GM23338 (cell line): Measurements from ENCODE around the gene BCAS3. TPM values are rescaled to one million over a fixed set of nuclear protein-coding genes. Genes with fewer than 3 reads are reported as not detected.

Source experiments
- ATAC-seq: fragments of 200-7000 bp; cut with Tn5 transposase; 3 replicates; pipeline ENCODE4 v1.9.1; 2020
- DNase-seq: peaks from one replicate; pipeline ENCODE4 v3.0.0-alpha.2; 2015; ENCODE audit warnings: low spot score
- H2AFZ ChIP-seq: fragments of 200-600 bp; sonication (generic); 2 replicates; pipeline ENCODE4 v1.8.0; 2016; ENCODE audit warnings: antibody characterized with exemption, mild to moderate bottlenecking, moderate library complexity
- H3F3A ChIP-seq: fragments of 200-600 bp; sonication (generic); replicated peaks from 2 replicates; pipeline ENCODE4 v1.8.0; 2017; ENCODE audit warnings: antibody characterized with exemption, mixed run types, low read depth
- H3K27ac ChIP-seq: fragments of 200-600 bp; sonication (generic); 2 replicates; pipeline ENCODE4 v1.6.1; 2016; ENCODE audit warnings: low read depth
- H3K27me3 ChIP-seq: fragments of 200-600 bp; sonication (generic); 2 replicates; pipeline ENCODE4 v1.8.0; 2016; ENCODE audit warnings: mild to moderate bottlenecking, mixed run types, moderate library complexity; ENCODE audit not compliant: insufficient read depth
- H3K36me3 ChIP-seq: fragments of 200-600 bp; sonication (generic); 2 replicates; pipeline ENCODE4 v1.8.0; 2016; ENCODE audit warnings: mild to moderate bottlenecking; ENCODE audit not compliant: insufficient read depth
- H3K4me1 ChIP-seq: fragments of 200-600 bp; sonication (generic); 2 replicates; pipeline ENCODE4 v1.8.0; 2016; ENCODE audit warnings: mild to moderate bottlenecking, moderate library complexity; ENCODE audit not compliant: insufficient read depth
- H3K4me2 ChIP-seq: fragments of 200-600 bp; sonication (generic); 2 replicates; pipeline ENCODE4 v1.7.1; 2017; ENCODE audit warnings: mixed run types
- H3K4me3 ChIP-seq: fragments of 200-600 bp; sonication (generic); 2 replicates; pipeline ENCODE4 v1.6.1; 2016; ENCODE audit warnings: mixed run types
- H3K79me2 ChIP-seq: fragments of 200-600 bp; sonication (generic); replicated peaks from 2 replicates; pipeline ENCODE4 v1.8.0; 2017; ENCODE audit warnings: mild to moderate bottlenecking; ENCODE audit not compliant: insufficient read depth
- H3K9me2 ChIP-seq: fragments of 200-600 bp; sonication (generic); 2 replicates; pipeline ENCODE4 v1.8.0; 2017; ENCODE audit not compliant: insufficient read depth
- H4K20me1 ChIP-seq: fragments of 200-600 bp; sonication (generic); replicated peaks from 2 replicates; pipeline ENCODE4 v1.8.0; 2017; ENCODE audit warnings: mild to moderate bottlenecking; ENCODE audit not compliant: insufficient read depth
- H3K27ac Mint-ChIP-seq: 2 replicates; pipeline ENCODE4 v1.8.0; 2020; ENCODE audit warnings: inconsistent platforms, mild to moderate bottlenecking, moderate library complexity, mixed read lengths
- H3K27me3 Mint-ChIP-seq: 3 replicates; pipeline ENCODE4 v1.8.0; 2022; ENCODE audit warnings: low read depth, mild to moderate bottlenecking, moderate library complexity, mixed read lengths, inconsistent platforms; ENCODE audit not compliant: insufficient read depth, poor library complexity
- H3K36me3 Mint-ChIP-seq: 3 replicates; pipeline ENCODE4 v1.8.0; 2021; ENCODE audit warnings: low read depth, mild to moderate bottlenecking, inconsistent platforms, moderate library complexity, mixed read lengths
- H3K4me1 Mint-ChIP-seq: 3 replicates; pipeline ENCODE4 v1.8.0; 2020; ENCODE audit warnings: mild to moderate bottlenecking, inconsistent platforms, mixed read lengths
- H3K4me3 Mint-ChIP-seq: 3 replicates; pipeline ENCODE4 v1.8.0; 2021; ENCODE audit warnings: moderate library complexity, mild to moderate bottlenecking, inconsistent platforms, mixed read lengths
- H3K9me3 Mint-ChIP-seq: 3 replicates; pipeline ENCODE4 v1.8.0; 2020; ENCODE audit warnings: moderate library complexity, mild to moderate bottlenecking, inconsistent platforms, mixed read lengths
- CREB1 ChIP-seq: fragments of 250-450 bp; sonication (Bioruptor Pico); IDR thresholded peaks from 2 replicates; pipeline ENCODE4 v1.5.0; 2020; ENCODE audit warnings: low read depth, mild to moderate bottlenecking, moderate library complexity
- EZH2 ChIP-seq: fragments of 200-600 bp; sonication (generic); IDR thresholded peaks from one replicate; pipeline ENCODE4 v1.8.0; 2017; ENCODE audit warnings: antibody characterized with exemption, mild to moderate bottlenecking, low read depth; ENCODE audit not compliant: unreplicated experiment
- EZH2phosphoT487 ChIP-seq: fragments of 200-600 bp; sonication (generic); IDR thresholded peaks from one replicate; pipeline ENCODE4 v1.8.1; 2018; ENCODE audit warnings: antibody characterized with exemption; ENCODE audit not compliant: unreplicated experiment
- JUNB ChIP-seq: IDR thresholded peaks from one replicate; pipeline ENCODE4 v1.6.1; 2016; ENCODE audit warnings: antibody characterized with exemption; ENCODE audit not compliant: unreplicated experiment
- NANOG ChIP-seq: IDR thresholded peaks from 2 replicates; pipeline ENCODE4 v1.6.1; 2016; ENCODE audit warnings: antibody characterized with exemption, borderline replicate concordance
- POLR2AphosphoS5 ChIP-seq: IDR thresholded peaks from 2 replicates; pipeline ENCODE4 v1.6.1; 2016; ENCODE audit warnings: antibody characterized with exemption, low read depth
- STAT1 ChIP-seq: IDR thresholded peaks from one replicate; pipeline ENCODE4 v1.6.1; 2016; ENCODE audit warnings: antibody characterized with exemption; ENCODE audit not compliant: unreplicated experiment
- ZNF114 ChIP-seq: fragments of 250-450 bp; sonication (Bioruptor Pico); IDR thresholded peaks from 2 replicates; pipeline ENCODE4 v1.5.0; 2020; ENCODE audit warnings: mild to moderate bottlenecking, moderate library complexity
- ZNF331 ChIP-seq: fragments of 250-450 bp; sonication (Bioruptor Pico); IDR thresholded peaks from 2 replicates; pipeline ENCODE4 v1.5.0; 2020; ENCODE audit warnings: low read depth, mild to moderate bottlenecking, moderate library complexity
- polyA plus RNA-seq: library from polyadenylated mRNA; unstranded; fragments of >200 nt; fragmentation: Nextera tagmentation; extraction: Ambion mirVana; gene quantifications from 2 replicates; pipeline ENCODE4 v1.2.1, GENCODE V29; 2016
- total RNA-seq: library from RNA; depleted of rRNA; stranded (reverse); fragments of >200 nt; shearing (Covaris generic); gene quantifications from 2 replicates; pipeline ENCODE4 v1.2.3, GENCODE V29; 2014
- TF ChIP-seq, protein P1 (sequence below): fragments of 250-450 bp; sonication (Bioruptor Pico); IDR thresholded peaks from 2 replicates; pipeline ENCODE4 v1.5.0; 2020; ENCODE audit warnings: mild to moderate bottlenecking, moderate library complexity
- TF ChIP-seq, protein P2 (sequence below): IDR thresholded peaks from 2 replicates; pipeline ENCODE4 v1.6.1; 2016; ENCODE audit warnings: antibody characterized with exemption
- TF ChIP-seq, protein P3 (sequence below), 2 experiments: fragments of 200-600 bp in 1 of 2; sonication (generic) in 1 of 2; conservative IDR thresholded peaks; 2 replicates each; pipeline versions ENCODE4 v1.5.1 to v1.6.1; 2016 to 2017; ENCODE audit warnings: antibody characterized with exemption in 2 of 2, low read depth in 2 of 2, mild to moderate bottlenecking in 2 of 2, moderate library complexity in 1 of 2
- TF ChIP-seq, protein P4 (sequence below): IDR thresholded peaks from one replicate; pipeline ENCODE4 v1.6.1; 2018; ENCODE audit warnings: antibody characterized with exemption; ENCODE audit not compliant: unreplicated experiment

BCAS3 gene
- total and polyA plus RNA-seq, 2 experiments from 2014 or later = 8.2 to 28.0 TPM

DNA sequence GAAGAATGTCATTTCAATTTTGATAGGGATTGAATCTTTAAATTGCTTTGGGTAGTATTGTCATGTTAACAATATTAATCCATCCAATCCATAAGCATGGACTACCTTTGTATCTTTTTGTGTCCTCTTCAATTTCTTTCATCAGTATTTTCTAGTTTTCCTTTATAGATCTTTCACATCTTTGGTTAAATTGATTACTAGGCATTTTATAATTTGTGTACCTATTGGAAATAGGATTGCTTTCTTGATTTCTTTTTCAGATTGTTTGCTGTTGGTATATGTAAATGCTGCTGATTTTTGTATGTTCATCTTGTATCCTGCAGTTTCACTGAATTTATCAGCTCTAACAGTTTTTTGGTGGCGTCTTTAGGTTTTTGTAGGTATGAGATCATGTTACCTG lies 24.1 kb upstream of the BCAS3 start:
- Mint-ChIP-seq H3K9me3 (no peaks in the 10 kb centered on the region), H3K4me3 (no peak overlapping the region), H3K36me3 (peaks cover 39% of the 10 kb centered on the region), H3K27ac (no peak overlapping the region), H3K4me1 (no peaks in the 10 kb centered on the region), H3K27me3 (peaks cover 4% of the 10 kb centered on the region)
- no peak overlapping the region for H3K4me3 ChIP-seq
- peaks cover 33% of the 10 kb centered on the region for H3K79me2 ChIP-seq
- no peaks in the 10 kb centered on the region for H3K4me1 ChIP-seq
- H3K27ac ChIP-seq = no peak overlapping the region
- H3K4me2 ChIP-seq = no peak overlapping the region
- H4K20me1 ChIP-seq = 0 out of 2 replicates have a peak, but pooled peaks cover 6% of the 10 kb centered on the region
- no peak for DNase-seq
- peaks cover 6% of the 10 kb centered on the region; the same call in 1 of the 2 replicates for H3K36me3 ChIP-seq
- no peaks in the 10 kb centered on the region for H3F3A ChIP-seq
- ATAC-seq = no peak
- no peak for TF ChIP-seq POLR2AphosphoS5
- TF ChIP-seq, protein P1, sequence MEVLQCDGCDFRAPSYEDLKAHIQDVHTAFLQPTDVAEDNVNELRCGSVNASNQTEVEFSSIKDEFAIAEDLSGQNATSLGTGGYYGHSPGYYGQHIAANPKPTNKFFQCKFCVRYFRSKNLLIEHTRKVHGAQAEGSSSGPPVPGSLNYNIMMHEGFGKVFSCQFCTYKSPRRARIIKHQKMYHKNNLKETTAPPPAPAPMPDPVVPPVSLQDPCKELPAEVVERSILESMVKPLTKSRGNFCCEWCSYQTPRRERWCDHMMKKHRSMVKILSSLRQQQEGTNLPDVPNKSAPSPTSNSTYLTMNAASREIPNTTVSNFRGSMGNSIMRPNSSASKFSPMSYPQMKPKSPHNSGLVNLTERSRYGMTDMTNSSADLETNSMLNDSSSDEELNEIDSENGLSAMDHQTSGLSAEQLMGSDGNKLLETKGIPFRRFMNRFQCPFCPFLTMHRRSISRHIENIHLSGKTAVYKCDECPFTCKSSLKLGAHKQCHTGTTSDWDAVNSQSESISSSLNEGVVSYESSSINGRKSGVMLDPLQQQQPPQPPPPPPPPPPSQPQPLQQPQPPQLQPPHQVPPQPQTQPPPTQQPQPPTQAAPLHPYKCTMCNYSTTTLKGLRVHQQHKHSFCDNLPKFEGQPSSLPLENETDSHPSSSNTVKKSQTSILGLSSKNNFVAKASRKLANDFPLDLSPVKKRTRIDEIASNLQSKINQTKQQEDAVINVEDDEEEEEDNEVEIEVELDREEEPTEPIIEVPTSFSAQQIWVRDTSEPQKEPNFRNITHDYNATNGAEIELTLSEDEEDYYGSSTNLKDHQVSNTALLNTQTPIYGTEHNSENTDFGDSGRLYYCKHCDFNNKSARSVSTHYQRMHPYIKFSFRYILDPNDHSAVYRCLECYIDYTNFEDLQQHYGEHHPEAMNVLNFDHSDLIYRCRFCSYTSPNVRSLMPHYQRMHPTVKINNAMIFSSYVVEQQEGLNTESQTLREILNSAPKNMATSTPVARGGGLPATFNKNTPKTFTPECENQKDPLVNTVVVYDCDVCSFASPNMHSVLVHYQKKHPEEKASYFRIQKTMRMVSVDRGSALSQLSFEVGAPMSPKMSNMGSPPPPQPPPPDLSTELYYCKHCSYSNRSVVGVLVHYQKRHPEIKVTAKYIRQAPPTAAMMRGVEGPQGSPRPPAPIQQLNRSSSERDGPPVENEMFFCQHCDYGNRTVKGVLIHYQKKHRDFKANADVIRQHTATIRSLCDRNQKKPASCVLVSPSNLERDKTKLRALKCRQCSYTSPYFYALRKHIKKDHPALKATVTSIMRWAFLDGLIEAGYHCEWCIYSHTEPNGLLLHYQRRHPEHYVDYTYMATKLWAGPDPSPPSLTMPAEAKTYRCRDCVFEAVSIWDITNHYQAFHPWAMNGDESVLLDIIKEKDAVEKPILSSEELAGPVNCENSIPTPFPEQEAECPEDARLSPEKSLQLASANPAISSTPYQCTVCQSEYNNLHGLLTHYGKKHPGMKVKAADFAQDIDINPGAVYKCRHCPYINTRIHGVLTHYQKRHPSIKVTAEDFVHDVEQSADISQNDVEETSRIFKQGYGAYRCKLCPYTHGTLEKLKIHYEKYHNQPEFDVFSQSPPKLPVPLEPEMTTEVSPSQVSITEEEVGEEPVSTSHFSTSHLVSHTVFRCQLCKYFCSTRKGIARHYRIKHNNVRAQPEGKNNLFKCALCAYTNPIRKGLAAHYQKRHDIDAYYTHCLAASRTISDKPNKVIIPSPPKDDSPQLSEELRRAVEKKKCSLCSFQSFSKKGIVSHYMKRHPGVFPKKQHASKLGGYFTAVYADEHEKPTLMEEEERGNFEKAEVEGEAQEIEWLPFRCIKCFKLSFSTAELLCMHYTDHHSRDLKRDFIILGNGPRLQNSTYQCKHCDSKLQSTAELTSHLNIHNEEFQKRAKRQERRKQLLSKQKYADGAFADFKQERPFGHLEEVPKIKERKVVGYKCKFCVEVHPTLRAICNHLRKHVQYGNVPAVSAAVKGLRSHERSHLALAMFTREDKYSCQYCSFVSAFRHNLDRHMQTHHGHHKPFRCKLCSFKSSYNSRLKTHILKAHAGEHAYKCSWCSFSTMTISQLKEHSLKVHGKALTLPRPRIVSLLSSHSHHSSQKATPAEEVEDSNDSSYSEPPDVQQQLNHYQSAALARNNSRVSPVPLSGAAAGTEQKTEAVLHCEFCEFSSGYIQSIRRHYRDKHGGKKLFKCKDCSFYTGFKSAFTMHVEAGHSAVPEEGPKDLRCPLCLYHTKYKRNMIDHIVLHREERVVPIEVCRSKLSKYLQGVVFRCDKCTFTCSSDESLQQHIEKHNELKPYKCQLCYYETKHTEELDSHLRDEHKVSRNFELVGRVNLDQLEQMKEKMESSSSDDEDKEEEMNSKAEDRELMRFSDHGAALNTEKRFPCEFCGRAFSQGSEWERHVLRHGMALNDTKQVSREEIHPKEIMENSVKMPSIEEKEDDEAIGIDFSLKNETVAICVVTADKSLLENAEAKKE (CRISPR knock-in tag) = no peak
- no peak for TF ChIP-seq CREB1 (CRISPR knock-in tag)
- TF ChIP-seq NANOG = no peak
- TF ChIP-seq ZNF331 (CRISPR knock-in tag) = no peak
- no peak for TF ChIP-seq EZH2
- TF ChIP-seq, protein P2, sequence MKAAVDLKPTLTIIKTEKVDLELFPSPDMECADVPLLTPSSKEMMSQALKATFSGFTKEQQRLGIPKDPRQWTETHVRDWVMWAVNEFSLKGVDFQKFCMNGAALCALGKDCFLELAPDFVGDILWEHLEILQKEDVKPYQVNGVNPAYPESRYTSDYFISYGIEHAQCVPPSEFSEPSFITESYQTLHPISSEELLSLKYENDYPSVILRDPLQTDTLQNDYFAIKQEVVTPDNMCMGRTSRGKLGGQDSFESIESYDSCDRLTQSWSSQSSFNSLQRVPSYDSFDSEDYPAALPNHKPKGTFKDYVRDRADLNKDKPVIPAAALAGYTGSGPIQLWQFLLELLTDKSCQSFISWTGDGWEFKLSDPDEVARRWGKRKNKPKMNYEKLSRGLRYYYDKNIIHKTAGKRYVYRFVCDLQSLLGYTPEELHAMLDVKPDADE = no peak
- TF ChIP-seq, protein P3, sequence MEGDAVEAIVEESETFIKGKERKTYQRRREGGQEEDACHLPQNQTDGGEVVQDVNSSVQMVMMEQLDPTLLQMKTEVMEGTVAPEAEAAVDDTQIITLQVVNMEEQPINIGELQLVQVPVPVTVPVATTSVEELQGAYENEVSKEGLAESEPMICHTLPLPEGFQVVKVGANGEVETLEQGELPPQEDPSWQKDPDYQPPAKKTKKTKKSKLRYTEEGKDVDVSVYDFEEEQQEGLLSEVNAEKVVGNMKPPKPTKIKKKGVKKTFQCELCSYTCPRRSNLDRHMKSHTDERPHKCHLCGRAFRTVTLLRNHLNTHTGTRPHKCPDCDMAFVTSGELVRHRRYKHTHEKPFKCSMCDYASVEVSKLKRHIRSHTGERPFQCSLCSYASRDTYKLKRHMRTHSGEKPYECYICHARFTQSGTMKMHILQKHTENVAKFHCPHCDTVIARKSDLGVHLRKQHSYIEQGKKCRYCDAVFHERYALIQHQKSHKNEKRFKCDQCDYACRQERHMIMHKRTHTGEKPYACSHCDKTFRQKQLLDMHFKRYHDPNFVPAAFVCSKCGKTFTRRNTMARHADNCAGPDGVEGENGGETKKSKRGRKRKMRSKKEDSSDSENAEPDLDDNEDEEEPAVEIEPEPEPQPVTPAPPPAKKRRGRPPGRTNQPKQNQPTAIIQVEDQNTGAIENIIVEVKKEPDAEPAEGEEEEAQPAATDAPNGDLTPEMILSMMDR (conservative IDR thresholded peaks at IDR 0.05; ENCODE audit: low read depth in 2 of 2) = no peak
- no peak for TF ChIP-seq STAT1
- TF ChIP-seq EZH2phosphoT487 = no peak
- no peak for TF ChIP-seq JUNB
- TF ChIP-seq, protein P4, sequence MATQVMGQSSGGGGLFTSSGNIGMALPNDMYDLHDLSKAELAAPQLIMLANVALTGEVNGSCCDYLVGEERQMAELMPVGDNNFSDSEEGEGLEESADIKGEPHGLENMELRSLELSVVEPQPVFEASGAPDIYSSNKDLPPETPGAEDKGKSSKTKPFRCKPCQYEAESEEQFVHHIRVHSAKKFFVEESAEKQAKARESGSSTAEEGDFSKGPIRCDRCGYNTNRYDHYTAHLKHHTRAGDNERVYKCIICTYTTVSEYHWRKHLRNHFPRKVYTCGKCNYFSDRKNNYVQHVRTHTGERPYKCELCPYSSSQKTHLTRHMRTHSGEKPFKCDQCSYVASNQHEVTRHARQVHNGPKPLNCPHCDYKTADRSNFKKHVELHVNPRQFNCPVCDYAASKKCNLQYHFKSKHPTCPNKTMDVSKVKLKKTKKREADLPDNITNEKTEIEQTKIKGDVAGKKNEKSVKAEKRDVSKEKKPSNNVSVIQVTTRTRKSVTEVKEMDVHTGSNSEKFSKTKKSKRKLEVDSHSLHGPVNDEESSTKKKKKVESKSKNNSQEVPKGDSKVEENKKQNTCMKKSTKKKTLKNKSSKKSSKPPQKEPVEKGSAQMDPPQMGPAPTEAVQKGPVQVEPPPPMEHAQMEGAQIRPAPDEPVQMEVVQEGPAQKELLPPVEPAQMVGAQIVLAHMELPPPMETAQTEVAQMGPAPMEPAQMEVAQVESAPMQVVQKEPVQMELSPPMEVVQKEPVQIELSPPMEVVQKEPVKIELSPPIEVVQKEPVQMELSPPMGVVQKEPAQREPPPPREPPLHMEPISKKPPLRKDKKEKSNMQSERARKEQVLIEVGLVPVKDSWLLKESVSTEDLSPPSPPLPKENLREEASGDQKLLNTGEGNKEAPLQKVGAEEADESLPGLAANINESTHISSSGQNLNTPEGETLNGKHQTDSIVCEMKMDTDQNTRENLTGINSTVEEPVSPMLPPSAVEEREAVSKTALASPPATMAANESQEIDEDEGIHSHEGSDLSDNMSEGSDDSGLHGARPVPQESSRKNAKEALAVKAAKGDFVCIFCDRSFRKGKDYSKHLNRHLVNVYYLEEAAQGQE = no peak
- TF ChIP-seq ZNF114 = no peak
- H2AFZ ChIP-seq = no peak overlapping the region
- H3K27me3 ChIP-seq = no peaks in the 10 kb centered on the region
- H3K9me2 ChIP-seq = no peaks in the 10 kb centered on the region
